Activated T-helper 17 cell treated with anti-CD3 and anti-CD28 coated beads, Interleukin-2, amount 50 U/mL, for 72 hours (primary cell): Measurements from ENCODE around the gene ASMT. TPM values are rescaled to one million over a fixed set of nuclear protein-coding genes. Genes with fewer than 3 reads are reported as not detected.
"Not testable (repeated sequence)": the region's sequence is repeated elsewhere in the genome, so short reads cannot be mapped to it uniquely, and the experiment has no call there.

ENCODE experiments used
- ATAC-seq: fragments of 150-1000 bp; cut with Tn5 transposase; replicated peaks from 2 replicates; pipeline ENCODE4 v1.10.0; 2021; ENCODE audit warnings: mild to moderate bottlenecking, moderate library complexity
- H3K27ac Mint-ChIP-seq: one replicate; pipeline ENCODE4 v1.8.0; 2022; ENCODE audit warnings: mixed read lengths
- H3K27me3 Mint-ChIP-seq: one replicate; pipeline ENCODE4 v1.8.0; 2022; ENCODE audit warnings: mixed read lengths
- H3K36me3 Mint-ChIP-seq: one replicate; pipeline ENCODE4 v1.8.0; 2022; ENCODE audit warnings: low read depth, mild to moderate bottlenecking, mixed read lengths
- H3K4me1 Mint-ChIP-seq: one replicate; pipeline ENCODE4 v1.8.0; 2022; ENCODE audit warnings: mixed read lengths
- H3K4me3 Mint-ChIP-seq: one replicate; pipeline ENCODE4 v1.8.0; 2022; ENCODE audit warnings: mild to moderate bottlenecking, mixed read lengths
- H3K9me3 Mint-ChIP-seq: one replicate; pipeline ENCODE4 v1.8.0; 2022; ENCODE audit warnings: mixed read lengths
- total RNA-seq, 2 donors: library from RNA; stranded (reverse); gene quantifications; one replicate each; pipeline ENCODE4 v1.2.3, GENCODE V29; 2022

Gene ASMT
- total RNA-seq, 2 donors from 2014 or later = 2.0 to 8.9 TPM

DNA sequence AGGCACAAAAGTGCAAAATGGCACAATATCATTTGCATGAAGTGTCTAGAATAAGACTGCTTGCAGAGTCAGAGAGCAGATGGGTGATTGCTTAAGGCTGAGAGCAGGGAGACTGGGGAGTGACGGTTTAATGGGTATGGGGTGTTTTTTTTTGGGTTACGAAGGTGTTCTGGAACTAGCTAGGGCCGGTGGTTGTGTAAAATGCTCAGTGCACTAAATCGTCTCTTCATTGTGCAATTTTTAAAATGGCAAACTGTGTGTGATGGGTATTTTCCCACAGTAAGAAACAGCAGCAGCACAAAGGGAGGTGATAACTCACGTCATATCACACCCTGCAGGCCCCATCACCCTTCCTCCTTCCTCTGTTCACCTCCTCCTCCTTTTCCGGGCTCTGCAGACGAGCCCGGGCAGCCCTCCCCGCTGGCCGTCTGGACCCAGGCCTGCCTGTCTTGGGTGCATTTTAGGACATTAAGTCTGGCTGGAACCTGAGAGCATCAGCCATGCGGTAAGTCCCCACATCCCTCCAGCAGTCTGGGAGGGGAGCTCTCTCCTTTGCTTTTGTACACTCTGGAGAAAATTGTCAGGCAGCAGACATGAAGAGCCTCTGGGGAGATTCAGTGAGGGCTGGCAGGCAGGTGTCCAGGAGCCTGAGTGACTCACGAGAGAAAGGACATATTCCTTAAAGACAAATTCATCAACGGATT lies 42.7 kb downstream of the ASMT start:
- ATAC-seq = peak; percentile 74
- Mint-ChIP-seq H3K27me3 (no peaks in the 10 kb centered on the region), H3K4me3 (peak overlapping the region; percentile 83), H3K36me3 (peaks cover 38% of the 10 kb centered on the region), H3K9me3 (no peaks in the 10 kb centered on the region), H3K27ac (peak overlapping the region; percentile 96), H3K4me1 (peaks cover 18% of the 10 kb centered on the region)

DNA sequence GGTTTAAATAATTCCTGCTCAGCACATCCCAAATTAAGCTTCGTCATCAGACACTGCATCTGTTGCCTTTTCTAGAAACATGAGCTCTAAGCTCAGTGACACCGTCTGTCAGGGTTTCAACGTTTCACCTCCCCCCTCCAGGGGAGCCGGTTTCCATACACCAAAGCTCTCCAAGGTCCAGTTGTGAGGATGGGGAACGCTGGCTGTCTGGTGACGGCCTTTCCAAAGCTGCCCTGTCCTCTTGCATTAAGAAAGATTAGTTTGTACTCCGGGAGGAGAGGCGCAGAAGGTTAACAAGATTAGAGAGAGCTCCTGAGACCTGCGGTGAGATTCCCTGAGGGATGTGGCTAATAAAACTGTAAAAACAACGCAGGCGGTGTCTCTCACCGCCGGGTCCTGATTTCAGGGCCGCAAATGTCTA lies 43.2 kb downstream of the ASMT start:
- peak; percentile 12 for ATAC-seq
- H3K9me3 Mint-ChIP-seq = no peaks in the 10 kb centered on the region
- peak overlapping the region; percentile 96 for H3K27ac Mint-ChIP-seq
- peaks cover 20% of the 10 kb centered on the region for H3K4me1 Mint-ChIP-seq
- H3K27me3 Mint-ChIP-seq = no peaks in the 10 kb centered on the region
- H3K36me3 Mint-ChIP-seq = peaks cover 41% of the 10 kb centered on the region
- peak overlapping the region; percentile 83 for H3K4me3 Mint-ChIP-seq

DNA sequence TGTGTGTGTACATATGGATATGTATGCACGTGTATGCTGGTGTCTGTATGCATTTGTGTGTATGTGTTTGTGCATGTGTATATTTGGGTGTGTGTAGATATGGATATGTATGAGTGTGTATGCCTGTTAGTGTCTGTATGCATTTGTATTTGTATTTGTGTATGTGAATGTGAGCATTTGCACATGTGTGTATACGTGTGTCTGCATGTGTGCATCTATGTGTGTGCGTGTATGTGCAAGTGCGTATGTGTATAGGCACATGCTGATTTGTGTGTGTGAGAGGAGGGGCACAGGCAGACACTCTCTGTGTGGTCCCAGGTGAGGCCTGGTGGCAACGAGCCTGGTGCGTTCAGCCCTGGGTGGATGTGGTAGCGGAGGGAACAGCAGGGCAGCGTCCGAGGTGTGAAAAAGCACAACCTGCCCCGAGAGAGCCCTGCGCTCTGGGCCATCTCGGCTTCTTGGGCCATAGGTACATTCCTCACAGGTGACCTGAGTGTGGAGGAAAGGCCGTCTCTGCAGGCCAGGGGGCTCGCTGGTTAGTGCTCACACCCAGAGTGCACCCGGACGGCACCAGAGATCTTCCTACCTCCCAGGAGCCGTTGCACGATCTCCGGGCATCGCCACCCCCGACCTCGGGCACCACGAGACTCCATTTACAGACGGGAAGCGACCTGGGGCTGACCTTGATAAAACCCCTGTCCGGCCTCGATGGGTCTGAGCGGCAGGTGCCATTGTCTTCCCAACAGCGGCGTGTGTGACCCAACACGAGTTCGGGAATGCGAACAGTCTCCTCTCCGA lies 45.0 kb downstream of the ASMT start:
- no peak overlapping the region for H3K27ac Mint-ChIP-seq
- H3K4me1 Mint-ChIP-seq = peaks cover 25% of the 10 kb centered on the region

DNA sequence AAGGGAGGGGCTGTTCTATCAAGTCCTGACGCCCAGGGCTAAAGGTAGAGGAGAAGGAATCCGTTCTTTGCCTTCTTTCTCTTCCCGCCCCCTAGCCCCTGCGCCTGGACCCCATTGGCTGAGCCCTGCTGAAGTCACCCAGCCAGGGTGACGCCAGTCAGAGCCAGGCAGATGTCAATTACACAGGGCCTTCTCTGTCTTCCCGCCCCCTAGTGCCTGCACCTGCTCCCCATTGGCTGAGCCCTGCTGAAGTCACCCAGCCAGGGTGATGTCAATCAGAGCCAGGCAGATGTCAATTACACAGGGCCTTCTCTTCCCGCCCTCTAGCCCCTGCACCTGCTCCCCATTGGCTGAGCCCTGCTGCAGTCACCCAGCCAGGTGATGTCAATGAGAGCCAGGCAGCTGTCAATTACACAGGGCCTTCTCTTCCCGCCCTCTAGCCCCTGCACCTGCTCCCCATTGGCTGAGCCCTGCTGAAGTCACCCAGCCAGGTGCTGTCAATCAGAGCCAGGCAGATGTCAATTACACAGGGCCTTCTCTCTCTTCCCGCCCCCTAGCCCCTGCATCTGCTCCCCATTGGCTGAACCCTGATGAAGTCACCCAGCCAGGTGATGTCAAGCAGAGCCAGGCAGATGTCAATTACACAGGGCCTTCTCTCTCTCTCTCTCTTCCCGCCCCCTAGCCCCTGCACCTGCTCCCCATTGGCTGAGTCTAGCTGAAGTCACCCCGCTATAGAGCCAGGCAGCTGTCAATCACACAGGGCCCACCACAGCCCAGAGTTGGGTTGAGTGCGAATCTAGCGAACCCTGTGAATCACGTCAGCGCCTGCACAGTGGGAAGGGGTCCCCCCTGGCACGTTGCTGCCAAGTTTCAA lies 46.4 kb downstream of the ASMT start:
- Mint-ChIP-seq H3K36me3 (peaks cover 72% of the 10 kb centered on the region), H3K4me1 (peaks cover 25% of the 10 kb centered on the region), H3K27ac (peak overlapping the region; percentile 52), H3K4me3 (peak overlapping the region; percentile 79), H3K9me3 (no peaks in the 10 kb centered on the region), H3K27me3 (no peaks in the 10 kb centered on the region)
- ATAC-seq = peak; percentile 86

More for the DNA sequence above, 45.0 kb downstream of the ASMT start:
- no peak for ATAC-seq
- H3K36me3 Mint-ChIP-seq = peaks cover 59% of the 10 kb centered on the region
- peak overlapping the region; percentile 83 for H3K4me3 Mint-ChIP-seq
- no peaks in the 10 kb centered on the region for H3K9me3 Mint-ChIP-seq
- H3K27me3 Mint-ChIP-seq = no peaks in the 10 kb centered on the region

DNA sequence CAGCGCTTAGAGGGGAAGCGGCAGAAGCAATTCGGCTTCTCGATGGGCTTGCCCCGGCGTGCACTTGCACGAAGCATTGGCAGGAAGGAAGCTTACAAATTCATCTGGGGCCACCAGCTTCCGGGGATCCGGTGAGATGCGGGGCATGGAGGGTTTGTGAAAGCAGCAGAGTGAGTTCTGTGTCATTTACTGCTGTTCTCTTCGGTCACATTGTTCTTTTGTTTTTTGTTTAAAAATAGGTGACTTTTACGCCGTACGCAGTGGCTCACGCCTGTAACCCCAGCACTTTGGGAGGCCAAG lies 47.0 kb downstream of the ASMT start:
- Mint-ChIP-seq H3K4me3 (peak overlapping the region; percentile 79), H3K36me3 (peaks cover 78% of the 10 kb centered on the region), H3K27ac (peak overlapping the region; percentile 52), H3K4me1 (peaks cover 25% of the 10 kb centered on the region), H3K27me3 (no peaks in the 10 kb centered on the region), H3K9me3 (no peaks in the 10 kb centered on the region)
- ATAC-seq = peak; percentile 18

DNA sequence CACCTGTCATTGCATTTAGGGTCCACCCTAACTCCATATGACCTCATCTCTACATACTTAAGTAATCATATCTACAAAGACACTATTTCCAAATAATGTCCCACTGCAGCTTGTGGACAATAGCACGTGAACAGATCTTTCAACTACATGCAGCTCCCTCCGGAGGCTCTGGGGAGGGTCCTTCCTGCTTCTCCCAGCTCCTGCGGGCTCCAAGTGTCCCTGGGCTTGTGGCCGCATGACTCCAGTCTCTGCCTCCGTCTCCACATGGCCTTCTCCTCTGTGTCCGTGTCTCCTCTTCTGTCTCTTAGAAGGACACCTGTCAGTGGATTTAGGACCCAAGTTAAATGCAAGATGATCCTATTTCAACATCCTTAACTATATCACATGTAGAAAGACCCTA lies 52.7 kb downstream of the ASMT start:
- H3K4me3 Mint-ChIP-seq = no peak overlapping the region
- H3K27me3 Mint-ChIP-seq = no peaks in the 10 kb centered on the region
- peak overlapping the region; percentile 1 for H3K27ac Mint-ChIP-seq
- H3K36me3 Mint-ChIP-seq = peaks cover 64% of the 10 kb centered on the region
- peaks cover 16% of the 10 kb centered on the region for H3K4me1 Mint-ChIP-seq
- no peak for ATAC-seq
- no peaks in the 10 kb centered on the region for H3K9me3 Mint-ChIP-seq

DNA sequence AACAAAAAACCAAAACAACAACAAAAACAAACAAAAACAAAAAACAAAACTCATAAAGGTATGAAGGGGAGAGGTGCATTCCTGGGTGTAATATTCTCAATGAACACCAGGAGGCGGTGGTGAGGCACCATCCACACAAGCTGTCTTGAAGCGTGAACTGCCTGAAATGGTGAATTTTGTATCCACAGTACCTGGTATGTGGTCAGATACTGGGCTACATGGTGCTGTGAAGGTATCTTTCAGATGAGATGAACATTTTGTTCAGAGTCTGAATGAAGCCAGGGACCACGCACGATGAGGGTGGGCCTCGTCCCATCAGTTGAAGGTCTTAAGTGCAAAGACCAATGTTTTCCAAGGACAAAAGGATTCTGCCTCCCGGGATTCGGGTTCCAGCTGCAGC lies 58.5 kb downstream of the ASMT start:
- Mint-ChIP-seq H3K36me3 (peaks cover 14% of the 10 kb centered on the region), H3K27ac (no peak overlapping the region), H3K27me3 (no peaks in the 10 kb centered on the region), H3K4me1 (peaks cover 4% of the 10 kb centered on the region), H3K4me3 (no peak overlapping the region), H3K9me3 (no peaks in the 10 kb centered on the region)
- peak; percentile 48 for ATAC-seq

DNA sequence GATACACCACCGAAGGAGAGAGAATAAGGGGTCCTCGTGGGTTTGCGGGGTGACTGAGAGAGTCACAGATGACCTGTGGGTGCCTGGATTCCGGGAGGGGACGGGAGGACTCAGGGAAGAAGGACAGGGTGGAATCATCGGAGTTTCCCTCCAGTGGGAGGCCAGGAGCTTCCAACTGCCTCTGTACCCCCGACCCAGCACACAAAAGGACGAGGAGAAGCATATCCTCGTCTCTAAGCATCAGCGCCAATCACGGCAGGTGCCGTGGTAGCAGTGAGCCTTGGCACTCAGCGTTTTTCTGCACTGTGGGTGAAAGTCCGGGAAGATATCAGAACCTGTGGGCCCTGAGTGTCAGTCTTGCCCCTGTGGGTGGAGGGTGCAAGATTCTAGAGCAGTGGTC lies 62.0 kb downstream of the ASMT start:
- no peak for ATAC-seq
- H3K36me3 Mint-ChIP-seq = peaks cover 15% of the 10 kb centered on the region

DNA sequence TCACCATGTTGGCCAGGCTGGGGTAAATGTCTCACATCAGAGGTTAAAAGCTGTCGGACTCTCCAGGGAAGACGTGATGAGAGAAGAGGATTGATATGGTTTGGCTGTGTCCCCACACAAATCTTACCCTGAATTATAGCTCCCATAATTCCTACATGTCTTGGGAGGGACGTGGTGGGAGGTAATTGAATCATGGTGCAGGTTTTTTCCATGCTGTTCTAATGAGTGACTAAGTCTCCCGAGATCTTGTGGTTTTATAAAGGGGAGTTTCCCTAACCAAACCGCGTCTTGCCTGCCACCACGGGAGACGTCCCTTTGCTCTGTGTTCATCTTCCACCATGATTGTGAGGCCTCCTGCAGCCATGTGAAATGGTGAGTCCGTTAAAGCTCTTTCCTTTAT lies 64.4 kb downstream of the ASMT start:
- Mint-ChIP-seq H3K4me1 (peaks cover 28% of the 10 kb centered on the region), H3K27me3 (no peaks in the 10 kb centered on the region), H3K9me3 (peaks cover 14% of the 10 kb centered on the region), H3K4me3 (peak overlapping the region; percentile 59), H3K36me3 (peaks cover 24% of the 10 kb centered on the region), H3K27ac (peak overlapping the region; percentile 85)
- peak; percentile 99 for ATAC-seq

More for the DNA sequence above, 62.0 kb downstream of the ASMT start:
- Mint-ChIP-seq H3K9me3 (peaks cover 5% of the 10 kb centered on the region), H3K27ac (no peak overlapping the region), H3K4me1 (peaks cover 14% of the 10 kb centered on the region), H3K4me3 (no peak overlapping the region), H3K27me3 (no peaks in the 10 kb centered on the region)

DNA sequence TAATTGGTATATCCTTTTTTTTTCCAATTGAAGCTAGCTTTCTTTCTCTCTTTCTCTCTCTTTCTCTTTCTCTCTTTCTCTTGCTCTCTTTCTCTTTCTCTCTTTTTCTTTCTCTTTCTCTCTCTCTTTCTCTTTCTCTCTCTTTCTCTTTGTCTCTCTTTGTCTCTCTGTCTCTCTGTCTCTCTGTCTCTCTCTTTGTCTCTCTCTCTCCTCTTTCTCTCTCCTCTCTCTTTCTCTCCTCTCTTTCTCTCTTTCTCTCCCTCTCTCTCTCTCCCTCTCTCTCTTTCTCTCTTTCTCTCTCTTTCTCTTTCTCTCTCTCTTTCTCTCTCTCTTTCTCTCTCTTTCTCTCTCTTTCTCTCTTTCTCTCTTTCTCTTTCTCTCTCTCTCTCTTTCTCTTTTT lies 66.6 kb downstream of the ASMT start:
- Mint-ChIP-seq H3K27ac (peak overlapping the region; percentile 85), H3K36me3 (peaks cover 24% of the 10 kb centered on the region), H3K27me3 (no peaks in the 10 kb centered on the region), H3K4me3 (peak overlapping the region; percentile 59), H3K4me1 (peaks cover 28% of the 10 kb centered on the region), H3K9me3 (peaks cover 14% of the 10 kb centered on the region)
- ATAC-seq = no peak

DNA sequence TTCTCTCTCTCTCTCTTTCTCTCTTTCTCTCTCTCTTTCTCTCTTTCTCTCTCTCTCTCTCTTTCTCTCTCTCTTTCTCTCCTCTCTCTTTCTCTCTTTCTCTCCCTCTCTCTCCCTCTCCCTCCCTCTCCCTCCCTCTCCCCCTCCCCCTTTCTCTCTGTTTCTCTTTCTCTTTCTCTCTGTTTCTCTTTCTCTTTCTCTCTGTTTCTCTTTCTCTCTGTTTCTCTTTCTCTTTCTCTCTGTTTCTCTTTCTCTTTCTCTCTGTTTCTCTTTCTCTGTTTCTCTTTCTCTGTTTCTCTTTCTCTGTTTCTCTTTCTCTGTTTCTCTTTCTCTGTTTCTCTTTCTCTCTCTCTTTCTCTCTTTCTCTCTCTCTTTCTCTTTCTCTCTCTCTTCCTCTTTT lies 67.0 kb downstream of the ASMT start:
- Mint-ChIP-seq H3K36me3 (peaks cover 24% of the 10 kb centered on the region), H3K4me3 (peak overlapping the region; percentile 59), H3K9me3 (peaks cover 14% of the 10 kb centered on the region), H3K27ac (peak overlapping the region; percentile 85), H3K4me1 (peaks cover 28% of the 10 kb centered on the region)
- H3K27me3 Mint-ChIP-seq, ATAC-seq: not testable (repeated sequence)

DNA sequence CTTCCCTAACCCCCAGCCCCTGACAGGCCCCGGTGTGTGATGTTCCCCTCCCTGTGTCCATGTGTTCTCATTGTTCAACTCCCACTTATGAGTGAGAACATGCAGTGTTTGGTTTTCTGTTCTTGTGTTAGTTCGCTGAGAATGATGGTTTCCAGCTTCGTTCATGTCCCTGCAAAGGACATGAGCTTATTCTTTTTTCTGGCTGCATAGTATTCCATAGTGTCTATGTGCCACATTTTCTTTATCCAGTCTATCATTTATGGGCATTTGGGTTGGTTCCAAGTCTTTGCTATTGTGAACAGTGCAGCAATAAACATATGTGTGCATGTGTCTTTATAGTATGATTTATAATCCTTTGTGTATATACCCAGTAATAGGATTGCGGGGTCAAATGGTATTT lies 67.6 kb downstream of the ASMT start:
- not testable (repeated sequence) for H3K27me3 Mint-ChIP-seq, ATAC-seq
- peak overlapping the region; percentile 59 for H3K4me3 Mint-ChIP-seq
- peak overlapping the region; percentile 85 for H3K27ac Mint-ChIP-seq
- peaks cover 24% of the 10 kb centered on the region for H3K36me3 Mint-ChIP-seq
- H3K4me1 Mint-ChIP-seq = peaks cover 28% of the 10 kb centered on the region
- H3K9me3 Mint-ChIP-seq = peaks cover 14% of the 10 kb centered on the region

DNA sequence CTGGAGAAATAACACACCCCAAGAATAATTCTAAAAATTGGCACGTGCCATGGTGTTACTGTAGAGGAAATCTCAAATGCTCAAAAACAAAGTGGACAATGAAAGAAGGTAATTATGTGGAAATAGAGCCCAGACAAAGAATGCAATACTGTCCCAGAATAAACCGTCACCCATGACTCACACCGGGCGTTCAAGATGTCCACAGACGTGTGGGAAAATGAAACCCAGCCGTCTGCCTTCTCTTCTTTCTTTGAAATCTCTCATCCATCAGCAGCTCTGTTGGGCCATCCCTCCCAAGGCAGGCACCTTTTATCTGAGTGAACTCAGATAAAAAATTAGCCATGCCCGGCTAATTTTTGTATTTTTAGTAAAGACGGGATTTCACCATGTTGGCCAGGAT lies 70.0 kb downstream of the ASMT start:
- H3K27ac Mint-ChIP-seq = not testable (repeated sequence)

DNA sequence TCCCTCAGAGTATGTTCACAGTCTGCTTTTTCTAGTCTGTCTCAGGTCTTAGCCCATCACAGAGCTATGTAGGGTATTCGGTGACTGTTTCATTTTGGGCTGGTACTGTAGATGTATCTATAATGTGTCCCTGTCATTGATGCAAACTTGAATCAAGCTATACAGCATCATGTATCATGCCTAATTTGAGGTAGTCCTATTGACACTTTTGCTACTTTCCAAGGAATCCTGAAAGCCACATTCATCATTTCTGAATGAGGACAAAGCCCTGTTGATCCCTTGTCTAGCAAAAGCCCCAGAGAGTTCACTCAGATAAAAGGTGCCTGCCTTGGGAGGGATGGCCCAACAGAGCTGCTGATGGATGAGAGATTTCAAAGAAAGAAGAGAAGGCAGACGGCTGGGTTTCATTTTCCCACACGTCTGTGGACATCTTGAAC lies 70.6 kb downstream of the ASMT start:
- ATAC-seq, H3K27ac Mint-ChIP-seq, H3K27me3 Mint-ChIP-seq, H3K4me3 Mint-ChIP-seq, H3K9me3 Mint-ChIP-seq: not testable (repeated sequence)
- peaks cover 22% of the 10 kb centered on the region for H3K4me1 Mint-ChIP-seq
- peaks cover 17% of the 10 kb centered on the region for H3K36me3 Mint-ChIP-seq

More for the DNA sequence above, 70.0 kb downstream of the ASMT start:
- ATAC-seq, H3K27me3 Mint-ChIP-seq, H3K9me3 Mint-ChIP-seq, H3K4me3 Mint-ChIP-seq: not testable (repeated sequence)
- Mint-ChIP-seq H3K36me3 (peaks cover 17% of the 10 kb centered on the region), H3K4me1 (peaks cover 22% of the 10 kb centered on the region)
